NCI-H146 treated with DMSO at 0.1 percent for 48 hours (cell line): ENCODE measurements around the gene MAFG.
A peak's percentile ranks its signal among the peaks of the same experiment; 100 is the strongest.

Source experiments
- DNase-seq: peaks from one replicate; lab custom pipeline; 2025; ENCODE audit not compliant: unreplicated experiment; lab: John Stamatoyannopoulos, UW

MAFG gene

DNA sequence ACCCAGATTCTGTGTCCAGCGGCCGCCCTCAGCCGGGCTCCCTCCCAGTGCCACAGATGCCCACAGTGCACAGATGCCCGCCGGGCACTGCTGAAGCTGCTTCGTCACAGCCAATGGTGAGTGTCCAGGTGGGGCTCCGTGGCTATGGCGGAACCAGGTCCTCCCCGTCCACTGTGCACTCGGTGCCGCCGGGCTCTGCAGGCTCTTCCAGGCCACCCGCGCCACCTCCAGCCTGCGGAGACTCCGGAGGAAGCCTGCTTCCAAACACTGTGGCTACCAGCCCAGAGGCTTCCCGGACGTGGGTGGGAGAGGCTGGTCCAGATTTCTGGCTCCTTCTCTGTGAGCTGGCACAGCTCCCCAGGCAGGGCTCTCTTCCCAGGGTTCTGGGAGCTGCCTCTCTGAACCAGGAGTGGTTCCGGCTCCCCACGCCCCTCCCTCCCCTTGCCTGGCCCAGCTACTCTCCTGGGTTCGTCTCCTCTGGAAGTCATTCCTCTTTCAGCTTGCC lies 12.4 kb upstream of the MAFG start:
- no peak for DNase-seq

GRCh38 chr17:81939218-81939617 lies 11.7 kb upstream of the MAFG start:
- no peak for DNase-seq

DNA sequence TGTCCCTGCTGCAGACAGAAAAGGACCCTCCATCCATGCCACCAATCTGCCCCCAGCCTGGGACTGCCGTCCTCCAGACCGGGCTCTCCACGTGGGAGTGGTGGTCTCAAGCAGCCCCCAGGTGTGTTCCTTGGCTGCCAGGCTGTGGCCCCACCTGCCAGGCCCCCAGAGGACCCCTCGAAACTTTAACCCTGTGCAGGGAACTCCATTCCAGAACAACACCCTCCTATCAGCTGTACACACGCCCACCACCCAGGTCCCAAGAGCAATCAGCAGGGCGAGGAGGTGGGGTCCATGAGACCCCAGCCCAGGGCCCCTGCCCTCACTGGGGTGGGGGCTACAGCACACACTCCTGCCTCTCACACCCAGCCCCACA lies 8.2 kb upstream of the MAFG start:
- no peak for DNase-seq

- no peak for DNase-seq
Observed at GRCh38 chr17:81934850-81935708, 7.5 kb upstream of the MAFG start.

DNA sequence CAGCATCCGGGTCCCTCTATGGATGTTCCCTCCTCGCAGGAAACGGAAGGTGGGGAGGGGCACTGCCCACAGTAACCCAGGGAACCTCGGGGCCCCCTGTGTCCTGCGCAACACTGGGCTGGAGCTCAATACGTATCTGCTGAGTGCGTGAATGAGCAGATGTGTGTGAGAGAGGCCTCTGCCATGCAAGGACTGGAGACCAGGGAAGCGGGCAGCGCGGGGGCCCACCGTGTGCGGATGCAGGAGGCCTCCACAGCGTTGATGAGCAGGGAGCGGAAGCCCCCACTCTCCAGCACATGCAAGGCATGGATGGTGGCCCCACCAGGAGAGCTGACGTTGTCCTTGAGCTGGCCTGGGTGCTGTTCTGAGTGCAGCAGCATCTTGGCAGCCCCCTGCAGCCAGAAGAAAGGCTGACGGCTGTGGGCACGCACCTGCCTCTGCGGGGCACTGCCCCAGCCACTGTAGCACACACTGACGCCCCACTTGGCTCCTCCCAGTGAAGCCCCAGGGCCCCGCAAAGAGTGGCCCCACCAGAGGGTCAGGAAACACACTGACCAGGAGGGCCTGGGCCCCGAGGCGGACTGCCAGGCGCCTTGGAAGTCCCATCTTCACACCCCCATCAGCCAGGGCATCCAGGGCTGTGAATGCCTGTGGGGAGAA lies 6.7 kb upstream of the MAFG start:
- no peak for DNase-seq

GRCh38 chr17:81933178-81933699 lies 5.7 kb upstream of the MAFG start:
- DNase-seq: no peak

DNA sequence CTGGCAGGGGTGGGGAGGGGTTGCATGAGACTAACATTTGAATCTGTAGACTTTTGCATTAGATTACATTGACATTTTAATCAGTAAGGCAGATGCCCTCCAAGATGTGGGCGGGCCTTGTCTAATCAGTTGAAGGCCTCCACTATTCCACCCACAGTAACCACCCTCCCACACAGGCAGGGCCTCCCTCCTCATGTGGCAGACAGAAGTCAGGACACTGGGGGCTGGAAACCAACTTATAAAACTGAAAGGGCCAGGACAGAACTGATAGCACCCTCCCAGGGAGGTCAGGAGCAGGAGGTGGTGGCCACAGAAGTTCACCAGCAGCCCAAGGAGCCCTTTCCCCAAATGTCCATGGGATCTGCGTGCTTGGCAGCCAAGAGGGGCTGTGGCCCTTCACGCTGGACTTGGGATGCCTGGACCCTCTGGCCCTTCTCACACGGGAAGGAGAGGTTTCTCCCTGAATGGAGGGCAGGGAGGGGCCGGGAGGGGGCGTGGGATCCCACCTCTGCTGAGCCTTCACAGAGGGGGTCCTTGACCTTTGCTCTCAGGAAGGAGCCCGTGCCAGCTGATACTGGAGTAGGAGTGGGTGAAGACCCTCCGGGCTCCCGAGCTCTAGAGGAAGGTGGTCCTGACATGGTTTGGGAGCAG lies 4.9 kb upstream of the MAFG start:
- DNase-seq: no peak

DNA sequence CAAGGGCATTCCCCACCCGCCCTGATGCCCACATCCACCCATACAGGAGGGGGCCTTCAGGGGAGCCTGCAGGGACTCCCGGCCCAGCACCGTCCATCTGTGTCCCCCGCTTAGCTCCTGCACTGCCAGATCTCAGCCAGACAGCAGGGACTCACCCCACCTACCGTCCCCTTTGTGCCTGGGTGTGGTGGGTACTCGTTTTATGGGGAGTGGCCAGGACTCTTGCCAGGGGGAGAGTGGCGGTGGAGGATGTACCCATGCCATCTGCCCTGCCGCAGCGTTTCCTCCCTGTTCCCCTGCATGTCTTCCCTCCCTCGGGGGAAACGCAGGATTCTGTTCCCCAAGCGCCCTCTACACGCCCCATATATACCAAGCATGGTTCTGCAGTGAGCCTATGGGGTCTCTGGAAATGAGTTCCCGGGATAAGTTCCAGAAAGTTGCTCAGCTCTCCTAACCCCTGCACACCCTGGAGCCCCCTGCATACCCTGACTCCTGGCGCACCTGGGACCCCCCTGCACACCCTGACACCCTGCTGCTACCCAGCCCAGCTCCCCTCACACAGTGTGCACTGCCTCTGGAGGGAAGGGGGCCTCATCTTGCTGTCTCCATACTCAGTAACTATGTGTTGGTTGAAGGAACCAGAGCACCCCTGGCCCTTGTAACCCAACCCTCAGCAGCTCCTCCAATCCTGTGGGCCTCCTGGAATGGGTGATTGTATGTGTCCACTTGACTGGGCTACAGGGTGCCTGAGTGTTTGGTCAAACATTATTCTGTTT lies 4.2 kb upstream of the MAFG start:
- no peak for DNase-seq

GRCh38 chr17:81931189-81931556 lies 3.6 kb upstream of the MAFG start:
- no peak for DNase-seq

DNA sequence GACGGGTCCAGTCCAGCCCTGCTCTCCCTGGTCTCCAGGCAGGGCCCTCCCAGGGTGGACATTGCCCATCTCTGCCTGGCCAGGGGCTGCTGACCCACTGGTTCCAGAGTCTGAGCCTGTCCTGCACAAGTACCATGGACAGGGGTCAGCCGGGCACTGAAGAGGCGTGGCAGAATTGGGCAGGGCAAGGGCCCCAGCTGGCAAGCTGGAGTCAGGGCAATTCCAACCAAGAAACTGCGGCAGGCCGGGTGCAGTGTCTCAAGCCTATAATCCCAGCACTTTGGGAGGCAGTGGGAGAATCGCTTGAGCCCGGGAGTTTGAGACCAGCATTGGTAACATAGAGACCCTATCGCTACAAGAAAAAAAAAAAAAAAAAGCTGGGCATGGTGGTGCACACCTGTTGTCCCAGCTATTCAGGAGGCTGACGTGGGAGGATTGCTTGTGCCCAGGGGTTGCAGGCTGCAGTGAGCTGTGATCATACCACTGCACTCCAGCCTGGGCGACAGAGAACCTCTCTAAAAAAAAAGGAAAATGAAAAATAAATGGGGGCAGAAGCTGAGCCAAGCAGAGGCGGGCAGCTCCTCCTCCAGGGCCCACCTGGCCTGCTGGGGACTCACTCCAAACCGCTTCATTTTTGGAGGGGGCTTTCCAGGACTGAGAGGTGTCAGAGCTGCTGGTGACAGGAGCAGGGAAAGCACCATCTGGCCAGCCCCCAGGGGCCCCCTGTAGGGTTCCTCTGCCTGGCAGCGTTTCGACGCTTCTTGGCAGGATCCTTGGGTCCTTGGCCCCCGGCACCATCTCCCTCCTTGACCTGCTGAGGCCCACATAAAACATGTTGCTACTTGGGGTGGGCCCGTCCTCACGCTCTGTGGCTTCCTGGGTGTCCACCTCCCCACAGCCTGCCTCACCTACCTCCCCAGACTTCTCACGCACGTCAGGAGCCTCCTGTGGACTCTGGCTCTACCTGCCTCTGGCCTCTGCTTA lies 2.9 kb upstream of the MAFG start:
- DNase-seq: no peak

GRCh38 chr17:81929253-81930141 lies 2.0 kb upstream of the MAFG start:
- DNase-seq: no peak

DNA sequence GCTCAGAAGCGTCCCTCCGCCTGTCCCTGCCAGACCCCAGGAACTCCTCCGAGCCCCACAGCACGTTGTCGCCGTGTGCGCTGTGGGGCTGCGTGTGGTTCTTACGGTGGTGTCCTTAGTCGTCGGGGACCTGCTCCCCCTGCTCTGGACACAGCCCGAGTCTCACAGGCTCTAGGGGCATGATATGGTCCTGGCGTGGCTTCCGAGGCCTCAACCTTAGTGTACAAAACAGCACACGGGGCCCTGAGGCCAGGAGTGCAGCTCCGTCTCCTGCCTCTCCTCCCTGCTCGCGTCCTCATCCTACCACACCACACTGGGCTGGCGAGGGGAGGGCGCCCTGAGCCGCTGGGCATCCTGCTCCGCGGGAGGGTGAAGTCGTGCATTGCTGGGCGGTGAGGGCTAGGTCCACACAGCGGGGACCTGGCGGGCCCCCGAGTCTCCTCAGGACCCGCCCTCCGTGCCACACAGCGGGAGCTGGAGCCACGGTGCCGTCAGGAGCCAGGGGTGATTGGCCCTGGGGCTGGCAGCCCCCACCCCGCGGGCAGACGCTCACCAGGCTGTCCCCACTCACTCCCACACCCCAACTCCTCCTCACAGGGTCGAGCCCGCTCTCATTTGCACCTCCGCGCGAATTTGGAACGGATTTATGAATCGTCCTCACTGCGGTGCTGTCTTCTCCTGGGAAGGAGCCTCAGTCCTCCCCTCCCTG lies 1.2 kb upstream of the MAFG start:
- DNase-seq: no peak

- no peak for DNase-seq
Observed at GRCh38 chr17:81927152-81927652, 333 bp downstream of the MAFG start.

GRCh38 chr17:81926451-81927151 lies 934 bp downstream of the MAFG start:
- DNase-seq: peak; percentile 21

GRCh38 chr17:81925860-81926450 lies 1.6 kb downstream of the MAFG start:
- DNase-seq: no peak

DNA sequence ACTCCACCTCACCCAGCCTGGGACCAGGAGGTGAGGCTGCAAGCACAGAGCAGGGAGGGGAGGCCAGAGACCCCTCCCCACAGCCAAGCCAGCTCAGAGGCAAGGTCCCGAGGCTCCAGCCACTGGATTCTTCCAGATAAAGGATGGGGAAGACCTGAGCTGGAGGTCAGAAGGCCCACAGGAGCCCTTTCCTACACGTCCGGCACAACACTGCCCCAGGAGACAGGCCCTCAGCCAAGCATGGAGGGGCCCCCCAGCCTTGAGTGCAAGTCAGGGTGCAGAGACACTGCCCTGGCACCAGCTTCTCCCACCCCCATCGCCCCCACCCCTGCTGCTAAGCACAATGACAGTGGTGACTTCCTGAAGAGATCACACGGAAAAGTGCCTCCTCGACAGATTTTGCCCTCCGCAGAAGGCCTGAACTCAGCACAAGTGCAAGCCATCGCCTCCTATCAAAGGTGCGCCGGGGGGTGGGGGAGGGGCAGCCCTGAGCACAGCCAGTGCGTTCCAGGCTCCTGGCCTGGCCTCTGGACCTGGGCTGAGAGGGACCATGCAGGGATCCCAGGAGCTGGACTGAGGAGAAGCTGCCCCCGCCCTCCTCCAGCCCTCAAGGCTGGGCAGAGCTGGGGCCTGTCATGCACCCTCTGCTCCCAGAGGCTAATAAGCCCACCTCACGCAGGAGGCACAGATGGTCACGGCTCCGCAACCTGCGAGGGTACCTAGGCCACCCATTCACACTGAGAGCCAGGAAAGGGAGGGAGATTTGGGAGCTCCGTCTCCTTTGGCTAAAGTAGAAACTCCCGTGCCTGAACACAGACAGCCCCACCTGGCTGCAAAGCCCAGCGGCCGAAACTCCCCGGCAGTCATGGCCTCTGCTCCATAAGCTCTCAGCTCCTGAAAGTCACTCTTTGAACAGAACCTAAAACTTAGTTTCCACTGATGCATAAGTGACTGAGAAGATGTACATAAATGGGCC lies 2.7 kb downstream of the MAFG start:
- DNase-seq: no peak
